Skeletal muscle tissue (tissue), 4 donors: Measurements from ENCODE around the gene OBSCN. TPM values are rescaled to one million over a fixed set of nuclear protein-coding genes. Genes with fewer than 3 reads are reported as not detected.
"Not testable (repeated sequence)": the region's sequence is repeated elsewhere in the genome, so short reads cannot be mapped to it uniquely, and the experiment has no call there.

Experiments
- H3K27ac ChIP-seq: one replicate; pipeline ENCODE4 v1.7.0; 2013; ENCODE audit warnings: mild to moderate bottlenecking, low read depth, low read length, inconsistent platforms
- H3K27me3 ChIP-seq, 3 donors: one replicate each; pipeline ENCODE4 v1.7.0; 2013; ENCODE audit warnings: low read length in 3 of 3; ENCODE audit not compliant: control insufficient read depth in 3 of 3, insufficient read depth in 3 of 3
- H3K36me3 ChIP-seq, 3 donors: one replicate each; pipeline ENCODE4 v1.7.0; 2013; ENCODE audit warnings: low read length in 3 of 3; ENCODE audit not compliant: control insufficient read depth in 3 of 3, insufficient read depth in 3 of 3
- H3K4me1 ChIP-seq, 3 donors: one replicate each; pipeline ENCODE4 v1.7.0; 2013; ENCODE audit warnings: low read length in 3 of 3, mild to moderate bottlenecking in 3 of 3; ENCODE audit not compliant: control insufficient read depth in 3 of 3, insufficient read depth in 3 of 3
- H3K4me3 ChIP-seq, 3 donors: one replicate each; pipeline ENCODE4 v1.7.0; 2013; ENCODE audit warnings: low read length in 3 of 3
- H3K9ac ChIP-seq, 3 donors: one replicate each; pipeline ENCODE4 v1.7.0; 2013; ENCODE audit warnings: low read length in 3 of 3, mild to moderate bottlenecking in 3 of 3, moderate library complexity in 2 of 3, low read depth in 1 of 3
- H3K9me3 ChIP-seq, 3 donors: one replicate each; pipeline ENCODE4 v1.7.0; 2013; ENCODE audit warnings: low read length in 3 of 3; ENCODE audit not compliant: control insufficient read depth in 3 of 3
- total RNA-seq: library from RNA; depleted of rRNA; stranded (reverse); fragments of >200 nt; gene quantifications from one replicate; pipeline ENCODE4 v1.2.3, GENCODE V29; 2014
- donor health status: Osteomylitis.

OBSCN gene
- total RNA-seq, 1 donor from 2014 or later, result 460 TPM

- Histone ChIP-seq H3K9me3 (peaks cover 0 to 3% (median 3%) of the 10 kb centered on the region in 3 donors), H3K4me3 (peak overlapping the region in 1 of 3 donors; percentile 35), H3K4me1 (peaks cover 54 to 76% (median 70%) of the 10 kb centered on the region in 3 donors), H3K27me3 (no peaks in the 10 kb centered on the region), H3K36me3 (peaks cover 58 to 86% (median 71%) of the 10 kb centered on the region in 3 donors), H3K27ac (peak overlapping the region; percentile 50), H3K9ac (peak overlapping the region in 2 of 3 donors; percentile 8 to 42)
Measured at GRCh38 chr1:228226956-228227791, 19.3 kb downstream of the OBSCN start.

- H3K27ac ChIP-seq, result peak overlapping the region; percentile 50
- H3K36me3 ChIP-seq, result peaks cover 59 to 87% (median 67%) of the 10 kb centered on the region in 3 donors
- H3K9ac ChIP-seq, H3K27me3 ChIP-seq, H3K4me3 ChIP-seq, H3K9me3 ChIP-seq: not testable (repeated sequence)
- peaks cover 51 to 74% (median 67%) of the 10 kb centered on the region in 3 donors for H3K4me1 ChIP-seq
Measured at GRCh38 chr1:228228147-228228546, 20.3 kb downstream of the OBSCN start.

GRCh38 chr1:228228601-228229074, 20.8 kb downstream of the OBSCN start:
- H3K9me3 ChIP-seq, result peaks cover 0 to 3% (median 3%) of the 10 kb centered on the region in 3 donors
- H3K27ac ChIP-seq, result peak overlapping the region; percentile 50
- H3K4me1 ChIP-seq, result peaks cover 47 to 69% (median 62%) of the 10 kb centered on the region in 3 donors

GRCh38 chr1:228231189-228231588, 23.3 kb downstream of the OBSCN start:
- Histone ChIP-seq H3K36me3 (peaks cover 31 to 56% (median 38%) of the 10 kb centered on the region in 3 donors), H3K27me3 (no peaks in the 10 kb centered on the region)

More at GRCh38 chr1:228228601-228229074, 20.8 kb downstream of the OBSCN start:
- Histone ChIP-seq H3K4me3 (no peak overlapping the region), H3K27me3 (no peaks in the 10 kb centered on the region), H3K9ac (no peak overlapping the region), H3K36me3 (peaks cover 57 to 82% (median 62%) of the 10 kb centered on the region in 3 donors)

GRCh38 chr1:228233136-228233535, 25.3 kb downstream of the OBSCN start:
- Histone ChIP-seq H3K9ac (no peak overlapping the region), H3K27ac (no peak overlapping the region), H3K27me3 (no peaks in the 10 kb centered on the region), H3K4me3 (no peak overlapping the region), H3K9me3 (no peaks in the 10 kb centered on the region), H3K36me3 (peaks cover 20 to 49% (median 28%) of the 10 kb centered on the region in 3 donors), H3K4me1 (peaks cover 28 to 39% (median 32%) of the 10 kb centered on the region in 3 donors)

More at GRCh38 chr1:228231189-228231588, 23.3 kb downstream of the OBSCN start:
- H3K27ac ChIP-seq, result no peak overlapping the region
- no peak overlapping the region for H3K9ac ChIP-seq
- no peak overlapping the region for H3K4me3 ChIP-seq
- no peaks in the 10 kb centered on the region for H3K9me3 ChIP-seq
- H3K4me1 ChIP-seq, result peaks cover 32 to 43% (median 37%) of the 10 kb centered on the region in 3 donors

- Histone ChIP-seq H3K36me3 (peaks cover 30 to 51% (median 39%) of the 10 kb centered on the region in 3 donors), H3K9me3 (no peaks in the 10 kb centered on the region), H3K9ac (no peak overlapping the region), H3K4me3 (no peak overlapping the region), H3K4me1 (peaks cover 36 to 51% (median 49%) of the 10 kb centered on the region in 3 donors), H3K27ac (no peak overlapping the region), H3K27me3 (no peaks in the 10 kb centered on the region)
Measured at GRCh38 chr1:228234921-228235320, 27.1 kb downstream of the OBSCN start.

GRCh38 chr1:228236744-228237143, 28.9 kb downstream of the OBSCN start:
- Histone ChIP-seq H3K4me1 (peaks cover 49 to 58% (median 54%) of the 10 kb centered on the region in 3 donors), H3K4me3 (no peak overlapping the region), H3K27me3 (no peaks in the 10 kb centered on the region), H3K36me3 (peaks cover 40 to 57% (median 49%) of the 10 kb centered on the region in 3 donors), H3K27ac (no peak overlapping the region), H3K9ac (no peak overlapping the region), H3K9me3 (no peaks in the 10 kb centered on the region)

- Histone ChIP-seq H3K4me1 (peaks cover 39 to 46% (median 43%) of the 10 kb centered on the region in 3 donors), H3K9me3 (peaks cover 0 to 7% (median 0%) of the 10 kb centered on the region in 3 donors), H3K9ac (no peak overlapping the region), H3K36me3 (peaks cover 43 to 57% (median 49%) of the 10 kb centered on the region in 3 donors), H3K27me3 (no peaks in the 10 kb centered on the region), H3K27ac (no peak overlapping the region), H3K4me3 (peak overlapping the region in 2 of 3 donors; percentile 1 to 23)
Measured at GRCh38 chr1:228238007-228238406, 30.2 kb downstream of the OBSCN start.

GRCh38 chr1:228238461-228238860, 30.6 kb downstream of the OBSCN start:
- Histone ChIP-seq H3K9me3 (peaks cover 0 to 7% (median 0%) of the 10 kb centered on the region in 3 donors), H3K4me1 (peaks cover 39 to 46% (median 43%) of the 10 kb centered on the region in 3 donors), H3K27ac (no peak overlapping the region), H3K27me3 (no peaks in the 10 kb centered on the region), H3K9ac (no peak overlapping the region), H3K4me3 (peak overlapping the region in 2 of 3 donors; percentile 1 to 23), H3K36me3 (peaks cover 47 to 61% (median 53%) of the 10 kb centered on the region in 3 donors)
